NCI-H69 (cell line): ENCODE results near the gene SLC28A3.
A peak's percentile ranks its signal among the peaks of the same experiment; 100 is the strongest.

Experiments
- DNase-seq: peaks from one replicate; lab custom pipeline; 2025; lab: John Stamatoyannopoulos, UW

Gene SLC28A3

GRCh38 chr9:84297162-84297821 lies 43.3 kb downstream of the SLC28A3 start:
- DNase-seq, result no peak

- no peak for DNase-seq
These were observed 44.3 kb downstream of the SLC28A3 start for GRCh38 chr9:84296146-84296843.

- peak; percentile 19 for DNase-seq
These were observed 46.2 kb downstream of the SLC28A3 start for GRCh38 chr9:84294241-84294950.

- DNase-seq, result no peak
These were observed 47.4 kb downstream of the SLC28A3 start for GRCh38 chr9:84293001-84293798.

GRCh38 chr9:84285381-84285780 lies 55.2 kb downstream of the SLC28A3 start:
- DNase-seq, result no peak

GRCh38 chr9:84283946-84284345 lies 56.6 kb downstream of the SLC28A3 start:
- peak; percentile 37 for DNase-seq

GRCh38 chr9:84278130-84278529 lies 62.4 kb downstream of the SLC28A3 start:
- DNase-seq, result no peak

- no peak for DNase-seq
These were observed 62.9 kb downstream of the SLC28A3 start for GRCh38 chr9:84277646-84278045.

GRCh38 chr9:84276741-84277140 lies 63.8 kb downstream of the SLC28A3 start:
- DNase-seq, result peak; percentile 14

- no peak for DNase-seq
These were observed 68.5 kb downstream of the SLC28A3 start for GRCh38 chr9:84271921-84272556.

GRCh38 chr9:84271531-84271900 lies 69.0 kb downstream of the SLC28A3 start:
- DNase-seq, result peak; percentile 90

- DNase-seq, result peak; percentile 44
These were observed 69.6 kb downstream of the SLC28A3 start for GRCh38 chr9:84270847-84271530.

GRCh38 chr9:84266087-84266561 lies 74.4 kb downstream of the SLC28A3 start:
- DNase-seq, result peak; percentile 58

- DNase-seq, result no peak
These were observed 76.1 kb downstream of the SLC28A3 start for GRCh38 chr9:84264307-84265029.

- DNase-seq, result peak; percentile 84
These were observed 79.3 kb downstream of the SLC28A3 start for GRCh38 chr9:84261070-84261746.

GRCh38 chr9:84258371-84258770 lies 82.2 kb downstream of the SLC28A3 start:
- DNase-seq, result no peak

GRCh38 chr9:84255696-84256095 lies 84.9 kb downstream of the SLC28A3 start:
- DNase-seq, result no peak

GRCh38 chr9:84254972-84255371 lies 85.6 kb downstream of the SLC28A3 start:
- DNase-seq, result no peak

GRCh38 chr9:84251921-84252320 lies 88.6 kb downstream of the SLC28A3 start:
- no peak for DNase-seq
